Measurements from ENCODE around the gene ETV6.

DNA sequence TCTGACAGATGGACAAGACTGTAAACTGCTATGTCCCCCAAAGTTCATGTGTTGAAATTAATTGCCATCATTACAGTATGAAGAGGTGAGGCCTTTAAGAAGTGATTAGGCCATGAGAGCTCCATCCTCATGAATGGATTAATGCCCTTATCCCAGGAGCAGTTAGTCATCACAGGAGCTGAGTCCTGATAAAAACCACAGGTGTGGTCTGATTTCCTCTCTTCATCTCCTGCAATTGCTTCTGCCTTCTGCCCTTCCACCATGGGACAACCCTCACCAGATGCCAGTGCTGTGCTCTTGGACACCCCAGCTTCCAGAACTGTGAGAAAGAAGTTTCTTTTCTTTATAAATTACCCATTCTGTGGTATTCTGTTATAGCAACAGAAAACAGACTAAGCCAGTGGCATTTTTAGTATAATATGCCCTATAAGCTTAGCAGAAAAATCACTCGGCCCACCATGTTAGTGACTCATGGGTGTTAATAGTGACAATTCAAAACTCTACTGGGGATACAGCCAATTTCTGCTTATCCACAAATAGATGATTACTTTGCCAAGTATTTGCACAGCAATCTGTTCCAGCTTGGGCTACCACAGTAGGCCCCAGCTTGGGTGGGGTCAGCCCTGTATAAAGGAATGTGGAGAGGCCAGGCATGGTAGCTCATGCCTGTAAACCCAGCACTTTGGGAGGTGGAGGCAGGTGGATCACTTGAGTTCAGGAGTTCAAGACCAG, 292.3 kb downstream of the ETV6 start:
- TF ChIP-seq, protein P1, sequence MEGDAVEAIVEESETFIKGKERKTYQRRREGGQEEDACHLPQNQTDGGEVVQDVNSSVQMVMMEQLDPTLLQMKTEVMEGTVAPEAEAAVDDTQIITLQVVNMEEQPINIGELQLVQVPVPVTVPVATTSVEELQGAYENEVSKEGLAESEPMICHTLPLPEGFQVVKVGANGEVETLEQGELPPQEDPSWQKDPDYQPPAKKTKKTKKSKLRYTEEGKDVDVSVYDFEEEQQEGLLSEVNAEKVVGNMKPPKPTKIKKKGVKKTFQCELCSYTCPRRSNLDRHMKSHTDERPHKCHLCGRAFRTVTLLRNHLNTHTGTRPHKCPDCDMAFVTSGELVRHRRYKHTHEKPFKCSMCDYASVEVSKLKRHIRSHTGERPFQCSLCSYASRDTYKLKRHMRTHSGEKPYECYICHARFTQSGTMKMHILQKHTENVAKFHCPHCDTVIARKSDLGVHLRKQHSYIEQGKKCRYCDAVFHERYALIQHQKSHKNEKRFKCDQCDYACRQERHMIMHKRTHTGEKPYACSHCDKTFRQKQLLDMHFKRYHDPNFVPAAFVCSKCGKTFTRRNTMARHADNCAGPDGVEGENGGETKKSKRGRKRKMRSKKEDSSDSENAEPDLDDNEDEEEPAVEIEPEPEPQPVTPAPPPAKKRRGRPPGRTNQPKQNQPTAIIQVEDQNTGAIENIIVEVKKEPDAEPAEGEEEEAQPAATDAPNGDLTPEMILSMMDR (IDR thresholded peaks at IDR 0.05 in 2 of 3, conservative IDR thresholded peaks at IDR 0.05 in 1 of 3; ENCODE audit: borderline replicate concordance in 1 of 3, insufficient read depth in 1 of 3, low read depth in 2 of 3, low read length in 2 of 3): no peak
- no peak for TF ChIP-seq EZH2phosphoT487 (IDR thresholded peaks at IDR 0.05; ENCODE audit: borderline replicate concordance)
- no peak for TF ChIP-seq ZFX (IDR thresholded peaks at IDR 0.05)
- no peak for TF ChIP-seq REST (IDR thresholded peaks at IDR 0.05; ENCODE audit: low read depth)
- TF ChIP-seq SIN3A (IDR thresholded peaks at IDR 0.05; ENCODE audit: low read depth): no peak
